Thoracic aorta (tissue), 2 donors: Measurements from ENCODE around the gene HOXA10. TPM values are rescaled to one million over a fixed set of nuclear protein-coding genes. Genes with fewer than 3 reads are reported as not detected.

Experiments used
- ATAC-seq: fragments of 150-250 bp; one replicate; pipeline ENCODE4 v1.8.0; 2017; ENCODE audit warnings: low read depth; ENCODE audit not compliant: insufficient number of reproducible peaks, low FRiP score
- DNase-seq: peaks from one replicate; pipeline ENCODE4 v3.0.0-alpha.2; 2020; ENCODE audit warnings: low spot score
- H3K27ac ChIP-seq, 2 donors: fragments of 200-600 bp; sonication (generic); 1 replicate in 1 of 2; 2 replicates in 1 of 2; pipeline ENCODE4 v1.5.1; 2016; ENCODE audit warnings: mild to moderate bottlenecking in 2 of 2, moderate library complexity in 2 of 2
- H3K27me3 ChIP-seq: fragments of 200-600 bp; sonication (generic); replicated peaks from 2 replicates; pipeline ENCODE4 v1.6.0; 2016; ENCODE audit warnings: mild to moderate bottlenecking; ENCODE audit not compliant: insufficient read depth
- H3K36me3 ChIP-seq: fragments of 200-600 bp; sonication (generic); one replicate; pipeline ENCODE4 v1.5.1; 2016
- H3K4me1 ChIP-seq, 2 donors: fragments of 200-600 bp; sonication (generic); 1 replicate in 1 of 2; 2 replicates in 1 of 2; pipeline versions ENCODE4 v1.5.1 to v1.6.0; 2016; ENCODE audit warnings: low read depth in 2 of 2, mild to moderate bottlenecking in 1 of 2; ENCODE audit not compliant: control insufficient read depth in 1 of 2
- H3K4me3 ChIP-seq: fragments of 200-600 bp; sonication (generic); 2 replicates; pipeline ENCODE4 v1.5.1; 2016; ENCODE audit warnings: mild to moderate bottlenecking
- H3K9me3 ChIP-seq: fragments of 200-600 bp; sonication (generic); 2 replicates; pipeline ENCODE4 v1.5.1; 2016
- total RNA-seq, 2 donors: library from RNA; depleted of rRNA; stranded (reverse); fragments of >200 nt; gene quantifications; one replicate each; pipeline versions ENCODE4 v1.1.0 to v1.2.3, GENCODE V29; 2016
- TF ChIP-seq, protein P1 (sequence below): fragments of 200-600 bp; sonication (generic); IDR thresholded peaks from one replicate; pipeline ENCODE4 v1.5.1; 2019; ENCODE audit warnings: antibody characterized with exemption

HOXA10 gene
- total RNA-seq, 2 donors from 2014 or later = 0.81 TPM; not detected in 1

DNA sequence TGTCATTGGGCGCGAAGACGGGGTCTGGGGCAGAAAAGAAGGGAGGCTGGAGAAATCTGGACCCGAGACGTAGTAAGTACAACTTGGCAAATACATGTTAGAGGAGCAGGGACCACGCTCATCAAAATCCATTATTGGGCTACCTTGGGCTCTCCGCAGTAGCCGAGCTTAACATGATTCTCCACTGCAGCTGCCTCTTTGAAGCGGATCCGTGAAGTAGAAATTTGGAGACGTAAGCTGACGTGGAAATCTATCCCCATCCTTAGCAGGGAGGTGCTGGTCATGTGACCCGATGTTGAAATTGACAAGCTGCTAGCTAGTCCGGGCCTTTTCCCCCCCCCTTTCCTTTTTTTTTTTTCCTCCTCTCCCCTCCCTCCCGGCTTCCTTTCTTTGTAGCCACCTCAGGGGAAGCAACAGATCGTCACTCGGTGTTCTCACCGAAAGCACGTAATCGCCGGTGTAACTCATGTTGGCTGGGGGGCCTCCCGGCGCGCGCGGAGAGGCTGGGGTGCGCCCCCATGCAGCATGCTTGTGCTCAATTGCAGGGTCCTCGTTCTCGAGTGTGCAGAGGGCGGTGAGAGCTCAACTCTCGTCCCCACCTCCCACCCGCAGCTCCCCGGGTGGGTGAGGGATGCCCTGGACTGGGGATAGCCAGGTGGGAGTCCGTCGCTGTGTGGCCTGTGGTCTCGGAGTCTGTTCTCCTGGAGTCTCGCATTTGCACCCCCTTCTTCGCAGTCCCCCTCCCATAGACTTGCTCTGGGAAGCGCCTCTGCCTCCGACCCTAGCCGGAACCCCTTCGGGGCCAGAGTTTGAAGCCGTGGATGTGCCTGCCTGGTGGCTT is 11.1 kb upstream of the HOXA10 start, which contains the start of gene HOXA11:
TSS of gene HOXA11 (minus strand) at position 220 of the 841 bp plus-strand sequence. CDS start at position 132, 88 bp downstream.
- TF ChIP-seq, protein P1, sequence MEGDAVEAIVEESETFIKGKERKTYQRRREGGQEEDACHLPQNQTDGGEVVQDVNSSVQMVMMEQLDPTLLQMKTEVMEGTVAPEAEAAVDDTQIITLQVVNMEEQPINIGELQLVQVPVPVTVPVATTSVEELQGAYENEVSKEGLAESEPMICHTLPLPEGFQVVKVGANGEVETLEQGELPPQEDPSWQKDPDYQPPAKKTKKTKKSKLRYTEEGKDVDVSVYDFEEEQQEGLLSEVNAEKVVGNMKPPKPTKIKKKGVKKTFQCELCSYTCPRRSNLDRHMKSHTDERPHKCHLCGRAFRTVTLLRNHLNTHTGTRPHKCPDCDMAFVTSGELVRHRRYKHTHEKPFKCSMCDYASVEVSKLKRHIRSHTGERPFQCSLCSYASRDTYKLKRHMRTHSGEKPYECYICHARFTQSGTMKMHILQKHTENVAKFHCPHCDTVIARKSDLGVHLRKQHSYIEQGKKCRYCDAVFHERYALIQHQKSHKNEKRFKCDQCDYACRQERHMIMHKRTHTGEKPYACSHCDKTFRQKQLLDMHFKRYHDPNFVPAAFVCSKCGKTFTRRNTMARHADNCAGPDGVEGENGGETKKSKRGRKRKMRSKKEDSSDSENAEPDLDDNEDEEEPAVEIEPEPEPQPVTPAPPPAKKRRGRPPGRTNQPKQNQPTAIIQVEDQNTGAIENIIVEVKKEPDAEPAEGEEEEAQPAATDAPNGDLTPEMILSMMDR = no peak
- no peak for ATAC-seq

DNA sequence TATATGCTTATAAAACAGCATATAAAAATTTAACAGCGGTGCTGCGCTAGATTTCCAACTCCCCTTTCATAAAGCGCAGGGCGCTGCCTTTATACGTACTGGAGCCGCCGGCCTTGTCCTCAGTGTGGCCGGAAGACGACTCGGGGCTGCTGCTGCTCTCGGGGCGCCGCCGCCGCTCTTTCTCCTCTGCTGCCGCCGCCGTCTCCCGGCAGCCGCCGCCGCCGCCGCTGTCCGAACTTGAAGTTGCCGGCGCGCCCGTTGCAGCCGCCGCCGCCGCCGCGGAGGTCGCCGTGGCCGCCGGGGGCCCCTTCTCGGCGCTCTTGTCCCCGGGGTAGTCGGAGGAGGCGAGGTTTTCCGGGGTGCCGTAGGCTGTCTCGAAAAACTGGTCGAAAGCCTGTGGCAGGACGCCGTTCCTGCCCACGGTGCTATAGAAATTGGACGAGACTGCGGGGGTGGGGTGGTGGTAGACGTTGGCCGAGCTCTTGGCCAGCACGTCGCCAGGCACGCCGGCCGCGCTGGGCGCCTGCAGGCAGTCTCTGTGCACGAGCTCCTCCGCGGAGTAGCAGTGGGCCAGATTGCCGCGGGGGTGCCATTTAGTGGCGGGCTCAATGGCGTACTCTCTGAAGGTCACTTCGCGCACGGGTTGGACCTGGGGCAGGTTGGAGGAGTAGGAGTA is 10.4 kb upstream of the HOXA10 start:
- peak overlapping the region; percentile 68 for H3K4me3 ChIP-seq
- peaks cover 50% of the 10 kb centered on the region for H3K27me3 ChIP-seq
- H3K9me3 ChIP-seq = no peaks in the 10 kb centered on the region
- H3K4me1 ChIP-seq = peaks cover 29 to 59% of the 10 kb centered on the region in 2 donors
- DNase-seq (no peak), ATAC-seq (no peak)
- peak overlapping the region in 1 of 2 donors; percentile 11 for H3K27ac ChIP-seq
- TF ChIP-seq, protein P1 = no peak
- H3K36me3 ChIP-seq = no peaks in the 10 kb centered on the region

More for the DNA sequence above, 11.1 kb upstream of the HOXA10 start, which contains the start of gene HOXA11:
- no peak for DNase-seq
- Histone ChIP-seq H3K27ac (peak within 1 kb of the TSS in 1 of 2 donors; percentile 11), H3K4me1 (peaks cover 29 to 53% of the 10 kb centered on the region in 2 donors), H3K27me3 (peaks cover 56% of the 10 kb centered on the region), H3K9me3 (no peaks in the 10 kb centered on the region), H3K4me3 (peak within 1 kb of the TSS; percentile 68), H3K36me3 (no peaks in the 10 kb centered on the region)

DNA sequence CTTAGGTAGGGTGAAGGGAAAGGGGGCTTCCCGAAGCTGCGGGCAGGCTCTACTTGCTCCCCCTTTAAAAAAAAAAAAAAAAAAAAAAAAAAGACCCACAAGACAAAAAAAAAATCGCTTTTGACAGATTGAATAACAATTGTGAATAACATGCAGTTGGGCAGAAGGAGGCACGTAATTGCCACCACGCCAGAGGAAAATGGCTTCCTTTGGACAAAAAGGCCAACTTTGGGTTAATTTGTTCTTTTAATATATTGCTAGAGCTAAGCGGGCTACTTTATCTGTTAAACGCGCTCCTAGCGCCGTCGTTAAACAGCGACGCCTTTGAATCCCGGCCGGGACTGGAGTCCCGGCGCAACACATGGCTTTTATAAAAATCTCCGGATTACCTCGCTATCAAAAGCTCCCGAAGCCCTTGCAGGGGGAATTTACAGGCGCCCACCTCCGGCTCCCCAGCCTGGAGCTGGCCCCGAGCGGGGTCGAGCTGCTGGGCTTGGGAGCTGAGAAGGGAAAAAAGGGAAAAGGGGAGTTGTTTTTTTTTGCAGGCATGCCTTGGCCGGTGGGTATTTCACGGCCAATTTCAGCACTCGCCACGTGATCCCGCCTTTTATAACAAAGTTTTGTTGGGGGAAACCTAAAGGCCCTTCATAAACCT is 9.7 kb upstream of the HOXA10 start:
- TF ChIP-seq, protein P1 = no peak
- H3K9me3 ChIP-seq = no peaks in the 10 kb centered on the region
- H3K27me3 ChIP-seq = peaks cover 50% of the 10 kb centered on the region
- H3K27ac ChIP-seq = no peak overlapping the region
- no peak for DNase-seq
- H3K36me3 ChIP-seq = no peaks in the 10 kb centered on the region
- peak overlapping the region; percentile 68 for H3K4me3 ChIP-seq
- peaks cover 25 to 58% of the 10 kb centered on the region in 2 donors for H3K4me1 ChIP-seq
- no peak for ATAC-seq

DNA sequence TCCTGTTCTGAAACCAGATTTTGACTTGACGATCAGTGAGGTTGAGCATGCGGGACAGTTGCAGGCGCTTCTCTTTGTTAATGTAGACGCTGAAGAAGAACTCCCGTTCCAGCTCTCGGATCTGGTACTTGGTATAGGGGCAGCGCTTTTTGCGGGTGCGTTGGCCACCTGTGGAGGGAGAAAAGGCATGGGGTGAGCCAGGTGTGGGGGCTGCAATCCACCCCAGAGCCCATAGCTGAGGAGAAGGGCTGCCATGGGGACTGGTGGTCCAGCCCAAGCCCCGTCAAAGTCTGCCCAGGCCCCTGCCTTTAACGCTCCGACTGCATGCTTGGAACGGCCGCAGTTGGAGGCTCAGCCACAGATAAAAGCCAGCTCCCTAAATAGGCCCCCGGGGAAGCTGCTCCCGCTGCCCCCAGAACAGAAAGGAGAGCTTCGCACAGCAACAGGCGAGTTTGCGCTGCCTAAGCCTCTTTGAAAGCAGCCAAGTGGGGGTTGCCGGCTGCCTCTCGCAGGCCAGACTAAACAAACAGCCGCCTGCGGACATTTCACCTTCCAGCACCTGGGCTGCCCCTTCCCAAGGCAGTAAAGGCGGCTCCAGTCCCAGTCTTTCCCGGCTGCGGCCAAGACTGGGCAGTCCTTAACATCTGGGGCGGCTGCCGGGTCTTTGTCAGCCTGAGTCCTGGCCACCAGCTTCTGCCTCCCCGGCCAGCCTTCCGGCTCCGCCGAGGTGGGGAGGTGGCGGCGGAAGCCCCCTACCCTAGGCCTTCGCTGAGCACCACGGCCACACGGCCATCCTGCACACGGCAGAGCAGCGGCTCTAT is 9.0 kb upstream of the HOXA10 start:
- Histone ChIP-seq H3K9me3 (no peaks in the 10 kb centered on the region), H3K27ac (peak overlapping the region in 1 of 2 donors; percentile 25), H3K4me3 (peak overlapping the region; percentile 68), H3K27me3 (peaks cover 48% of the 10 kb centered on the region), H3K36me3 (no peaks in the 10 kb centered on the region), H3K4me1 (peaks cover 20 to 51% of the 10 kb centered on the region in 2 donors)
- no peak for DNase-seq
- no peak for ATAC-seq
- TF ChIP-seq, protein P1 = no peak
